GM10847 (cell line): Measurements from ENCODE around the gene MAGI2.

Experiments
- POLR2A ChIP-seq: IDR thresholded peaks from 2 replicates; pipeline ENCODE4 v1.6.1; 2011; ENCODE audit not compliant: insufficient read length; ENCODE audit errors: extremely low read depth

The MAGI2 gene

DNA sequence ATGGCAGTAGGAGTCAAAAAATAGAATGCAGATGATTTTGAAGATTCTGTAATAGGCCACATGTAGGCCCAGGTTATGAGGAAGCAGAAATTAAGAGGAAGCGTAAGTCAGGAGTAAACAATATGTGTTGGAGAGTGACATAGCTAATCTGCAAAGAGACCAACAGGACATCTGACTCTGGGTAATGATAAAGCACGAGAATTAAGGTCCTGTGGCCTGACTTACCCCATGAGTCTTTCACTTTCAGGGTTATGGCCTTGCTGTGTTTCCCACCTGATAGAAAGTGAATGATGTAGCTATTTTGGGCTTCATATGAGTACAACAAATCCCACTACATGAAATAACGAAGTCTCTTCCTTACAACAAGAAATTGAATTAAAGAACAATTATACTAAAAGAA lies 393.0 kb downstream of the MAGI2 start:
- TF ChIP-seq POLR2A = no peak

DNA sequence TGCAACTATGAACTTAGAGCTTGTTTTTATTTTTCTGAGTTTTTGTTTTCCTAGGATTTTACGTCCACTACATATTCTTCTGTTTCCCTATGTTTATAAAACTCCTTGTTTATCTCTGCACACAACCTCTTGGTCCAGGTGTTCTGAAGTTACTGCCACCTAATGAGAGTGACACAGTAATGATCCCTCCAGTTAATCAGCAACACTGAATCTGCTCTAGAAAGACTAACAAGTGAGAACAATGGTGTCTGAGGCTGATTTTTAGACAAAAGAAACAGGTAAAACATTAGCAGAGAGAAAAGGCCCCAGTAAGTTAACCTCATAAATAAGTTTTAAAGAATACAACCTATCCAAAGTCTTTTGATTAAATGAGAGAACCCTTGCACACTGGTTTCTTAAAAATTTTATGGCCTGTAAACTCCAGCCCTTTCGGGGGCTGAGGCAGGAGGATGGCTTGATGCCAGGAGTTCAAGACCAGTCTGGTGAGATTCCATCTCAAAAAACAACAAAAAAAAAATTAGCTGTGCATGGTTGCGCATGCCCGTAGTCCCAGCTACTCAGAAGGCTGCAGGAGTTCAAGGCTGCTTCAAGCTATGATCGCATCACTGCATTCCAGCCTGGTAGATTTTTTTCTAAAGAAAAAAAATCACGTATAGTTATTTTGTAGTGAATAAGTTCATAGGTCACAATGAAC lies 397.6 kb downstream of the MAGI2 start:
- no peak for TF ChIP-seq POLR2A

DNA sequence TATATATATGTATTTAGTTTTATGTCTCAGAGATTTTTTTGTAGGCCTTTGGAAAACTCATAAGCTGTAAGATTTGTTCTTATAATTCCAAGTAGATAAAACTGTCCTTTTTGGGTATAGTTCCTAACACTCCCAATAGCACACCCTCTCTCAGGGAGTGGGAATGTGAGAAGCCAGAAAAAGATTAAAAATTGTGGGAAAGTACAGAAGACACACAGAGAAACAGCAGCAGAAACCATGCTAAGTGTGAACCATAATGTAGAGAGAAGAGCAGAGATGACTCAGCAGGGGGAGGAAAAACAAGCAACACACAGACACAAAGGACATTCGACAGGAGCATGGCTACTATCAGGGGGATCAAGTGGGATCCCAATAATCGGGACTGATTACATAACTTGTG lies 401.6 kb downstream of the MAGI2 start:
- TF ChIP-seq POLR2A = no peak

DNA sequence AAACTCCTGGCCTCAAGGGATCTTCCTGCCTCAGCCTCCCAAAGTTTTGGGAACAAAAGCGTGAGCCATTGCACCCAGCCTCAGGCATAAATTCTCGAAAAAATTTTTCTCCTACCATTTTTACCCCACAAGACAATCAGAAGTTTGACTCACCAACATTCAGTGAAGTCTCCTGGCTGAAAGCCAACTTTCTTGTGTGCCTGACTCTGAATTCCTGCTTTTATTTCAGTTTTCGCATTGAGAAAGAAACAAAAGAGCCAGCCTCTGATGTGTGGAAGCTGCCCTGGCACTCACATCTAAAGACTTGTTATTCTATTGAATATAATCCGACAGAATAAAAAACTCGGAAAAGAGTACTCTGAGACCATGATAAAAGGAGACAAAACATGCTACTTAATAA lies 402.9 kb downstream of the MAGI2 start:
- TF ChIP-seq POLR2A = no peak

DNA sequence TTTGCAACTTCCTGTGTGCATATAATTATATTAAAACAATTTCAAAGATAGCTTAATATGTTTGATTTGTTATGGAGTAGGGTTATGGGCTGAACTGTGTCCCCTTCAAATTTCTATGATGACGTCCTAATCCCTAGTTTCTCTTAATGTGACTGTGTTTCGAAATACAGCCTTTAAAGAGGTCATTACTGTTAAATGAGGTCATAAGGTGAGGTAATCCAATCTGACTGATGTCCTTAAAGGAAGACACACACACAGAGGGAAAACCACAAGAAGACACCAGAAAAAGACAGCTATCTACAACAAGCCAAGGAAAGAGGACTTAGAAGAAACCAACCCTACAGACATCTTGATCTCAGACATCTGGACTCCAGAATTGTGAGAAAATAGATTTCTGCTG lies 407.4 kb downstream of the MAGI2 start:
- TF ChIP-seq POLR2A = no peak

DNA sequence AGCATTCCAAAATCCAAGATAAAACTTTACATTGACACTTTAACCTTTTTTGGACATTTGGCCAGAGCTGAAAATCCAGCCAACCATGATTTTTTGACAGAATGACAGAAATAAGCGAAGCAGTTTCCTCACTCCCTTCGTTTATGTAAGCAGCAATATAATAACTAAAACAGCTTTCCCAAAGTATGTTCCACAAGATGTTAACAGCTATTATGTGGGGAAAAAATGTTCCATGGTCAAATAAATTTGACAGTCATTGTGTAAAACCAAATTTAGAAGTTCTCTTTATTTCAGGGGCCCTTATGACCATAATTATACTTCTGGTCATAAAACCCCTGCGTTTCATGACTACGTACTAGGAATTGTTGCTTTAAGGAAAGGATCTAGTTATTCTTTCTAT lies 416.5 kb downstream of the MAGI2 start:
- no peak for TF ChIP-seq POLR2A

DNA sequence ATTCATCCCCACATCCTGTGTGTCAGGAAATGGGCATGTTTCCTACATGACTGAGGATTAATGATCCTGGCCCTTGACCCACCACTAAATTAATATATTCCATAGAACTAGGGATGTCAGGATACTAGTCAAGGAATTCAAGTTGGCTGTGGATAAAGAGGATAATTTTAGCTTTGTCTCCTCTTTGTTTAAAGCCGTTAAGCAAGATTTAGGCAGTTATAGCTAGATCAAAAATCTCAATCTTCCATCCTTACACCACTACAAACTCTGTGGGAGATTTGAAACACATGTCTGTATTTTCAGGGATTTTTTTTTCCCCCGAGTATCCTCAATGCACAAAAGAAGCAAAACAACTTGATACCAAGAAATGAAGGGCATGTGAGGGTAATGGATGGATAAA lies 417.1 kb downstream of the MAGI2 start:
- no peak for TF ChIP-seq POLR2A

DNA sequence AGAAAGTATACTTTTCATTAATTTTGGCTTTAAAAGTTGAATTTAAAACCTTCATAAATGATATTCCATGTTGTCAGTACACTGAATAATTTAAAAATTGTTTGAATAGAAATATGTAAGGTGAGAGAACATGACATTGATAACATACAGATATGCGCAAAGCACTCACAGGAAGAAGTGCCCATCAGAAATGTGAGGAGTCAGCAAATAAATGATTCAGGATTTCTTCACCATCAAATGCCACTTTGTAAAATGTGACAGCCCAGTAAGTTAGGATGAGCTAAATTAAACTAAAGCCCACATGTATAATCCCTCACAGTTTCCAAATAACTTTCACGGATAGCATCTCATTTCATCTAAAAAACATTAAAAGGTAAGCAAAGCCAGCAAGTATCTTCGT lies 417.6 kb downstream of the MAGI2 start:
- TF ChIP-seq POLR2A = no peak

DNA sequence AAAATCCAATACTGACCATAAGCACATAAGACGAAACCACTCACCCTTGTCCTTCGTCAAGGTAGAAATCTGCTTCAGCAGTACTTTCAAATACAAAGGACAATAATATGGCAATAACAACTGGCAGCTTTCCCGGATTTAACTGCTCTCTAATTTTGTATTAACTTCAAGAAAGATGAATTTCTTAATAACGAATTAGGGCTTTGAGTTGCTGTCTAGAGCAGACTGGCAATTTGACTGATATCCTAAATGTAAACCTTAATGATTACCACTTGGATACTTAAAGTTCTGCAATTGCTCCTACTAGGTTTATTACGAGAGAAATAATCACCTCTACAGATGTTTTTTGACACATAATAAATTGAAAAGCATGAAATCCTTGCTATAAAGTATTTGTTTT lies 418.7 kb downstream of the MAGI2 start:
- no peak for TF ChIP-seq POLR2A

DNA sequence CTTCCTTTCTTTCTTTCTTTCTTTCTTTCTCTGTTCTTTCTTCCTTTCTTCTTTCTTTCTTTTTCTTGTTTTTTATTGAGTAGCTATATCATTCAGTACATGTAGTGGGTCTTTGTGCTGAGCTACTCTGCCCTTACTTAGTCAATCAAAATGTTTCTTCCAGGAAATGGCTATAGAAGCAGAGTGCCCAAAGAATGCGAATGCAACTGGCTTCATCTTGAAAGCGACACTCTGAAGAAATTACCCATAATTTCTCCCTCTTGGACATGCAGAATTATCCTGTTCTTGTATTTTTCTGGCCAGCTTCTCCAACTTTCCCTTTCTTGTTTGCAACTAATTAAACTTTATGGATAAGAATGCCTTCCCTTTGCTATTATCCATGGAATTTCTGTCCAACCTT lies 441.5 kb downstream of the MAGI2 start:
- TF ChIP-seq POLR2A = no peak

DNA sequence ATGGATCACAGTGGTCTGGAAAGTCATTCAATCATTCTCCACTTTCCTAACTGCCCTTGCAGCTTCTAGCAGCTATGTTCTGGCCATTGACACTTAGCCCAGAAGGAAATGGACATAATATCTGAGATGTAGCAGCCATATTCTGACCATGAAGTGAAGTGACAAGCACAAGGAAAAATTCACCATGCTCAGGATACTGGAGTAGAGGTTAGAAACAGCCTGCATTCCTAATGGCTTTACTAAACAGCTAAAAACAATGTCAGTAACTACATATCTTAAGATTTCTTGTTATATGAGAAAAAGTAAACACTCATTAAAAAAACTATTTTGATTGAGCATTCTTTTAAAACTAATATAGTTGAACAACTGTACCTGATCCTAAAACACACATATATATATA lies 443.8 kb downstream of the MAGI2 start:
- TF ChIP-seq POLR2A = no peak

DNA sequence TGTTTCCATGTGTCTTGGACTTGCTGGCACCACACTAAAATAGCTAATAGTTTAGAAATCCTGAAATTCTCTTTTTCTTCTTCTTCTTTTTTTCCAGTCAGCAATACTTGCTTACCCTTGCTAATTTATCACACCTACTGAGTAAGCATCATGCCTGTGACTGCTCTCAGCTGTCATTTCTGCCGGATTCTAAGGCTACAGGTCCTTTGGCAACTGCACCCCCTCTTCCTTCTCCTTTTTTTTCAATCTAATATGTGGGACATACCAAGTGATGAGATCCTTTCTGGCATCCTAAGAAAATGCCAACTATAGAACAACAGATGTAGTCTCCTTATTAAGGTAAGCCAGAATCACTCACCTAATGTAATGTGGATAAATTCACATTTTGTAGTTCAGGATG lies 444.7 kb downstream of the MAGI2 start:
- no peak for TF ChIP-seq POLR2A

DNA sequence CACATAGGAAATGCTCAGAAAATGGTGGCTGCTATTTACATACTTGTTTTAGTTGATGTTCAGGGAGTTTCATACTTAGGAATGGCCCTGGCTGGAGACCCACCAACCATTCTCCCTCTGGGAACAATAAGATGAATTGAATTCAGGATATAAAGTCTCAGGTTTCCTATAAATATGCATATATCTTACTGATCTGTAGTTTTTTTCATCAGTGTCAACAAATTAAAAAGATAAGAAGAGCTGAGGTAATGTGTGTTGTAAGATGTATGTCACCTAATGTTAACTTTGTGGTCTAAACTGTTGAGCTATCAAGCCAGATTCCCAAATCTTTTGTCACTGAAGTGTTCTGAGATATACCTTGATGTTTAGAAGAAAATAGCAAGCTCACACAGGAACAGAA lies 457.5 kb downstream of the MAGI2 start:
- no peak for TF ChIP-seq POLR2A

DNA sequence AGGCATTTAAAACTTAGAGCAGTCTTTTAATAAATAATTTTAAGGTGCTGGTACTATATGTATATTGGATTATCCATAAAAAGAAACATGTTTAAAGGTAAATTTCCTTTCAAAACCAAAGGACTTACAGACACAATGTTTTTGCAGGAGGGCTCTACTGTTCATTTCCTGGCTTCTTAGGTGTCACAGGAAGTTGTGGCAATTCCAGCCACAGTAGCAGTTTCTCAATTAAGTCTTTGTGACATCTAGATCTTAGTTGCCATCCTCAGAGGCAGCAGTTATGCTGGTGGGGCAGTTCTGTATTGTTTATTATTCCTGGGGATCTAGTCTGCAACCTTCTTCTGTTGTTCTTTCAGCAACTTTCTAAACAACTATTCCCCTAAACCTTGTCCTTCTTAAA lies 460.1 kb downstream of the MAGI2 start:
- TF ChIP-seq POLR2A = no peak

DNA sequence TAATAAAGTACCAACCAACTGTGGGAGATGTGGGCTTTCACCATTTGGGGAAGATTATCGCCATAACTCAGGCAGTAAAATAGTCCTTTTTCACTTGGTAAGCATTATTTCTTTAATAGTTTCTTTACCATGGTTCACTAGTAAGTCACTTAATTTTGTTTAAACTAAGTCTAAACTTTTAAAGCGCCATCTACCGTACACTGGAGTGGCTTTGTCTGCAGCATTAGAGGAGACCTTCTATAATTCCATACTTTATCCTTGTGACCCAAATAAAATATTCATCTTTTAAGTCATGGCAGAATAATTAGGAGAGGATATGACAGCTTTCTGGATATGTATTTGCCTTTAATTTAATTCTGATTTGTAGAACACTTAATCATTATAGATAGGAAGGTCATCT lies 468.0 kb downstream of the MAGI2 start:
- no peak for TF ChIP-seq POLR2A

DNA sequence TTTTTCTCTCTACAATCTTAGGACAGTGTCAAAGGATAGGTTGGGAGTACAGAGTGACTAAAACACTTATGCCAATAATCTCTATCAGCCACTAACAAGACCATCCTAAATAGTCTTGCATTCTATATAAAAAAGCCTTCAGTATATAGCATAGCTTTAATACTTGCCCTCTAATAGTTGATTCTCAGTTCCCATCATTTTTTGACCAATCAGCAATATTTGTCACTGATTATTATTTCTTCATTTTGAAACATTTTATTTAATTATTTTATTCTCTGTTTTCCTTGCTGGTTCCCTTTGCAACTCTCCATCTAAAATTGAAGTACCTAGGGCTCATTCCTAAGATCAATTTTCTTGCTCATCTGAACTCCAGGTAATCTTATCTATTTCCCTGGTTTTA lies 470.0 kb downstream of the MAGI2 start:
- no peak for TF ChIP-seq POLR2A

DNA sequence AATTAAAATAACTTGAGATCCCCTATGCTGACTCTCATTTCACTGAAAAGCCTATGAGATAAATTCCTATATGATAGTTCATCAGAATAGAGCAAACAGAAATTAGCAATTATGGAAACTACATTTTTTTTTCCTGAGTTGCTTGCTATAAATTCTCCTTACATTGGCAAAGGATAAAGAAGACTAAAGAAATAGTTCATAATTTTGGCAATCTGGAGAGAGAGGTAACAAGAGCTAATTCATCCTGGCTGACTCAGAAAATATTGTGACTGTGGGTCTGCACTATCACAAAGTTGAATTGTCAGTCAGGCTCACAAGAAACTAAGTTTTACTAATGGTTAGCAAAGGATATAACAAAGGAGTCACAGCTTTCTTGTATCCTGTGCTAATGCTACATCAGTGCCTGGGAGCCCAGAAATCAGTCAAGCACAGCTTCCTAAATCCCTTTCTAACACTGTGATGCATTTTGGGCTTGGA lies 483.0 kb downstream of the MAGI2 start:
- no peak for TF ChIP-seq POLR2A
